Endometrial microvascular endothelial cells (primary cell): Measurements from ENCODE around the gene CHPF. TPM values are rescaled to one million over a fixed set of nuclear protein-coding genes. Genes with fewer than 3 reads are reported as not detected.

Source experiments
- in situ Hi-C: cut with HindIII; loops from 2 replicates; pipeline ENCODE4 v1.10.0; 2017; ENCODE audit warnings: low sequenced_read_pairs, low pct_unique_long_range_greater_than_20kb; ENCODE audit errors: inconsistent ontology term
- total RNA-seq: library from RNA; depleted of rRNA; stranded (reverse); fragments of >200 nt; gene quantifications from one replicate; pipeline ENCODE4 v1.2.3, GENCODE V29; 2015; ENCODE audit errors: inconsistent ontology term

CHPF gene
- total RNA-seq, 1 donor from 2014 or later, result 3.4 TPM

GRCh38 chr2:219554350-219554749 is 10.7 kb upstream of the CHPF start:
- in situ Hi-C loops, result no loop called here

- in situ Hi-C loops, result no loop called here
Measured at GRCh38 chr2:219553463-219553963, 9.9 kb upstream of the CHPF start.

GRCh38 chr2:219553168-219553417 is 9.5 kb upstream of the CHPF start:
- in situ Hi-C loops, result no loop called here

DNA sequence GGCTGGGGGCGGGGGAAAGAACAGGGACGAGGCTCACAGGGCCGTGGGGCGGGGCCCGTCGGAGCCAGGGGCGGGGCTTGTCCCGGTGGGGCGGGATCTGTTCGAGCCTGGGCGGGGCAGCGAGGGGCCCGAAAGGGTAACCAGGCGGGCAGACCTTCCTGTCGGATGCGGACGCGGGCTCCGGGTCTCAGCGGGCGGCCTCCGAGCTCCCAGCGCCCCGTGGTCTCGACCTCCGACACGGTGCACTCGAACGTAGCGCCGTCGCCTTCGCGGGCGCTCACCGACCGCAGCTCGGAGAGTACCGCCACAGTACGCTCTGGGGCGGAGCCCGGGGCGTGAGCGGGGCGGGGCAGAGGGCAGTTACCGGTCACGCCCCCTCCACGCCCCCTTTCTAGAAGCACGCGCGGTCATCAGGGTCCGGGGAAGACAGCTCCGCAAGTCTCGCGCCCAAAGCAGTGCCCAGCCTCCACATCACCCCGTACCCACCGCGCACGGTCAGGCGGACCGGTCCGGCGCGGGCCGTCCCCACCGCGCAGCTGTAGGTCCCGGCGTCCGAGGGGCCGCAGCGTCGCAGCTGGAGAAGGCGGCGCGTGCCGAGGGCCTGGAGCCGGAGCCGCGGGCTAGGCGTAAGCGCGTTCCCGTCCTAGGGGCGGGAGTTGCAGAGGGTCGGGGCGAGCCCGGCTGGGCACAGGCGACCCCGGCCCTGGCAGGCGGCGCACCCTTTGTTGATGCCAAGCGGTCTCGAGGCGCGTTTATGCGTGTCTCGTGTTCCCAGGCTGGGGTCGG is 9.0 kb upstream of the CHPF start:
- in situ Hi-C loops, result no loop called here

DNA sequence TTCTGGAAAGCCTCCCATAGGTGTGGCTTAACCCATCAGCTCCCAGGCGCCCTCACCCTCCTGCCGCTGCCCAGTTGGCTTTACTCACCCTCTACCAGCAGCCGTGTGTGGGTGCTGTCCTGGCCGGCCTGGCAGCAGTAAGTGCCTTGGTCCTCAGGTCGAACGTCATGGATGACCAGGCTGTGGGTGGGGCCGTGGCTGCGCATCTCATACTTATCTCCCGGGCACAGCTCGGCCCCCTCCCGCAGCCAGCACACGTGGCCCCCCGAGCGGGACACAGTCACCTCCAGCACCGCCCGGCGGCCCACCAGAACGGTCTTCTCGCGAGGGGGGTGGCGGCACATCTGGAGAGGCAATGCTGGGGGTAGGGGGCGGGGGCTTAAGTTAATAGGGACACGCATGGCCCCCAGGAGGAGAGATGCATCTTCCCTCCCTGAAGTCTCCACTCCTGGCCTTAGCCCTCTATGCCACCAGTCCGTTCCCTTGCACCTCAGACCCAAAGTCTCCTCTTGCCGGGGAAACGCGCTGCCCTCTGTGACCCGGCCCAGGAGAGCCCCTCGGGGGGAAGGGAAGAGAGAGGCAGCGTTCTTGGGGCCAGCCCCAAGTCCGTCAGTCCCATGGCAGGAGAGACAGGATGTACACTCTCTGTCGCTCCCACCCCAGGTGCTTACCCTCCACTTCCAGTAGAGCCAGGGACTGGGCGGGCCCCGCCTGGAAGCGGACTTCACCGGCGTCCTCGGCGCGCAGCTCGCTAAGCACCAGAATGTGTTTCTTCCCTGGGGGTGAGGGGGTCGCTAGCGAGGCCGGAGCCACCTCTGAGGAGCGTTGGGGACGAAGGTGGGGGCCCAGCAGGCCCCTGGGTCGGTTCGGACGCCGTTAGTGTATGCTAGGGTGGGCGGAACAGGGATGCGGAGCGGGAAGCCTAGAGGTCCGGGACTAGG is 8.1 kb upstream of the CHPF start:
- in situ Hi-C loops, result no loop called here

- in situ Hi-C loops, result no loop called here
Measured at GRCh38 chr2:219549619-219550018, 6.0 kb upstream of the CHPF start.

- in situ Hi-C loops, result no loop called here
Measured at GRCh38 chr2:219548990-219549389, 5.4 kb upstream of the CHPF start.

DNA sequence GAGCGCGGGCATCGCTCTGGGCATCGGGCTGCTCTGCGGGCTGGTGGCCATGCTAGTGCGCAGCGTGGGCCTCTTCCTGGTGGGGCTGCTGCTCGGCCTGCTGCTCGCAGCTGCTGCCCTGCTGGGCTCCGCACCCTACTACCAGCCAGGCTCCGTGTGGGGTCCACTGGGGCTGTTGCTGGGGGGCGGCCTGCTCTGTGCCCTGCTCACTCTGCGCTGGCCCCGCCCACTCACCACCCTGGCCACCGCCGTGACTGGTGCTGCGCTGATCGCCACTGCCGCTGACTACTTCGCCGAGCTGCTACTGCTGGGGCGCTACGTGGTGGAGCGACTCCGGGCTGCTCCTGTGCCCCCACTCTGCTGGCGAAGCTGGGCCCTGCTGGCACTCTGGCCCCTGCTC is 4.0 kb upstream of the CHPF start:
- in situ Hi-C loops, result no loop called here

- in situ Hi-C loops, result no loop called here
Measured at GRCh38 chr2:219545943-219546352, 2.3 kb upstream of the CHPF start.

DNA sequence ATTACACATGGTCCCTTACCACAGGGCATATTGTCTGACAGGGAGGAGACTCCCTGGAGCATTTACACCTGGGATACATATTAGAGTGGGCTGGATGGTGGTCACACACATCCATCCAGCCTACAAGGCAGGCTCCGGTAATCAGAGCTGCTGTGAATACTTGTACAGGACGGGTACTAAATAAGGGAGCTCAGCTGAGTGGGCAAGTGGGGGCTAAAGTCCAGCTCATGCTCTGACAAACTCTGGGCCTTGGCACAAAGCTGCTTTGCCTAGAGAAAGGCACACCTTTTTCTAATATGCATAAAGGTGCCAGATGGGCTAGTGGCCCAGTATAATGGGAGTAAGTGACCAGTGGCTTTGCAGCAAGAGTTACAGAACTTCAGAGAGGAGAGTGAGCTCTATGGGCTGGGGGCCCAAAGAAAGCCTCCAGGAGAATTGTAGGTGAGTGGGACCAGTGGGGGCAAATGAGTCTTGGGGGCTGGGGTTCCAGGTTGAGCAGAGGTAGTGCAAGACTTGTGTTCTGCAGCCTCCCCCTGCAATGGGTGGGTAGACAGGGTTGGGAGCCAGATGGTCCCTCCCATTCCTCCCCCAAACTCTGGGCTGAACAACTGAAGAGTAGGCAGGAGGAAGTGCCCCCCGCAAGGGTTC is 1.8 kb upstream of the CHPF start:
- in situ Hi-C loops, result no loop called here

GRCh38 chr2:219544567-219544966 is 958 bp upstream of the CHPF start:
- in situ Hi-C loops, result no loop called here

- in situ Hi-C loops, result no loop called here
Measured at GRCh38 chr2:219542931-219543595, 546 bp downstream of the CHPF start.

GRCh38 chr2:219541611-219542180 is 1.9 kb downstream of the CHPF start:
- in situ Hi-C loops, result no loop called here

- in situ Hi-C loops, result no loop called here
Measured at GRCh38 chr2:219540784-219541504, 2.7 kb downstream of the CHPF start.

- in situ Hi-C loops, result no loop called here
Measured at GRCh38 chr2:219539926-219540678, 3.5 kb downstream of the CHPF start.

DNA sequence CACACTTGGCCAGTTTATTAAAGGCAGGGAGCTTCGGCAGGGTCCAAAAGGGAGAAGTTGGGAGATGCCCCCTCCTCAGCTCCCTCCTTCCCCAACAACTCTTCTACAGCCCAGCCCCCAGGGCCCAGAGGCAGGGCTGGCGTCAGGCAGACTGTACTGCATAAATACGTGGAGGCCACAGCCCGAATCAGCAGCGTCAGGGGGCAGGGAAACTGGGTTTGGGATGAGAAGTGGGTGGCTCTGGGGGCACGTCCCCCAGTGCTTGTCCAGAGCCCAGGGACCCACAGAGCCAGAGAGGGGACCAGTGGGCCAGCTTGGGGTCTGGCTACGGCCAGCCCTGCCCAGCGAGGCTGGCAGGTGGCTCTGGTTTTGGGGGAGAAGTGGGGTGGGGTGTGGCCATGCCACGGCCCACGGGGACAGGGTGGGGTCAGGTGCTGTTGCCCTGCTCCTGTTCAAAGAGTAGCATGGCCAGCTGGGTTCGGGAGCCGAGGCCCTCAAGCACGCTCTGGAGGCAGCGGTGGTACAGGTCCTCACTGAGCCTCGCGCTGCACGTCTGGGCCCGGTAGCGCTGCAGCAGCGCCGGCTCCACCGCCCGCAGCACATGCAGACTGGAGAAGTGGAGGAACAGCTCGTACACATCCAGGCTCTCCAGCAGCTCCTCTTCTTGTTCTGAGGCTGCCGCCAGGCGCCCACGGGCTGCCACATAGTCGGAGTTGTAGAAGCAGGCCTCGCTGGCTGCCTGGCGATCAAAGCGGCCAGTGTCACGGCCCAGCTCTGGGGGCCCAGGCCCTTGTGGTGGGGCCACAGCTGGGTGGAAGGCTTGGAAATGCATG is 4.4 kb downstream of the CHPF start:
- in situ Hi-C loops, result no loop called here

GRCh38 chr2:219538504-219538951 is 5.1 kb downstream of the CHPF start:
- in situ Hi-C loops, result no loop called here
